ENCODE measurements around the gene CD59.

The CD59 gene, protein sequence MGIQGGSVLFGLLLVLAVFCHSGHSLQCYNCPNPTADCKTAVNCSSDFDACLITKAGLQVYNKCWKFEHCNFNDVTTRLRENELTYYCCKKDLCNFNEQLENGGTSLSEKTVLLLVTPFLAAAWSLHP

DNA sequence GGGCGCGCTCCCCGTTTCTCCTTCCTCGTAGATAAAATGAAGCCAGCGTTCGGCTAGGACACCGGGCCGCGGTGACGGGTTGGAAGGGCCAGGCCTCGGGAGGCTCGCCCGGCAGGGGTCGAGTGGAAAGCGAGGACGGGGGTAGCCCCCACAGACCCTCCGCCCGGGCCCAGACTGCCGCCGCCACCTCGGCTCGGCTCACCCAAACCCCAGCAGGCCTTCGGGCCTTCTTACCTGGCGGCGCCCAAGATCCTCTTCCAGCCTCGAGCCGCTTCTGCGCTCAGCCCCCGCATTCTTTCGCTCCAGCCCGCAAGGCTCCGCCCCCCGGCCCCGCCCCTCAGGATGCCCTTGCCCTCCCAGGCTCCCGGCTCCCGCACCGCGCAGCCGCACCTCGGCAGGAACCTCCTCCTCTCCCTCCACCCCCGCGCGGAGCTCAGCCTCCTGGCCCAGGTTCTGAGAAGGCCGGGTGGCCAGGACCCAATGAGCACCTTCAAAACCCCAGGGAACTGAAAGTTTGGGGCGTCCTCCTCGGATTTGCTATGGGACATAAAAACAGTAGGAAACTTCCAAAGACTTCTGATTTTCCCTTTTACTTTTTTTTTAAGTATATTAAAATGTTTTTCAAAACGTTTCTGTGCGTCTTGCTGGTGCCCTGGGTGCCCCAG lies at the start of gene CD59:
CD59 (minus strand) TSS at position 276 of the 665 bp plus-strand sequence. CDS start 13,978 bp downstream, outside the sequence.
- DNase-seq, result peak; percentile 93

DNA sequence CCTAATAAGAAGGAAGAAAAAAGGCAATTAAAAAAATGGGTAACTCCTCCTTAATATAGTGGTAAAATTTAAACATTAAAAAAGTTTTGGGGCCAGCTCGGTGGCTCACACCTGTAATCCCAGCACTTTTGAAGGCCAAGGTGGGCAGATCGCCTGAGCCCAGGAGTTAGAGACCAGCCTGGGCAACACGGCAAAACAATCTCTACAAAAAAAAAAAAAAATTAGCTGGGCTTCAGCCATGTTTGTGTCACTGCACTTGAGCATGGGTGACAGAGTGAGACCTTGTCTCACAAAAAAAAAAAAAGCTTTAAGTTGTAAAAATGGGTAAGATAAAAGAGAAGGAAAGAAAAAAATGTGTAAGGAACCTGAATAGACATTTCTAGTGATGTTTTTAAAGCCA lies 49.4 kb upstream of the CD59 start:
- no peak for DNase-seq

DNA sequence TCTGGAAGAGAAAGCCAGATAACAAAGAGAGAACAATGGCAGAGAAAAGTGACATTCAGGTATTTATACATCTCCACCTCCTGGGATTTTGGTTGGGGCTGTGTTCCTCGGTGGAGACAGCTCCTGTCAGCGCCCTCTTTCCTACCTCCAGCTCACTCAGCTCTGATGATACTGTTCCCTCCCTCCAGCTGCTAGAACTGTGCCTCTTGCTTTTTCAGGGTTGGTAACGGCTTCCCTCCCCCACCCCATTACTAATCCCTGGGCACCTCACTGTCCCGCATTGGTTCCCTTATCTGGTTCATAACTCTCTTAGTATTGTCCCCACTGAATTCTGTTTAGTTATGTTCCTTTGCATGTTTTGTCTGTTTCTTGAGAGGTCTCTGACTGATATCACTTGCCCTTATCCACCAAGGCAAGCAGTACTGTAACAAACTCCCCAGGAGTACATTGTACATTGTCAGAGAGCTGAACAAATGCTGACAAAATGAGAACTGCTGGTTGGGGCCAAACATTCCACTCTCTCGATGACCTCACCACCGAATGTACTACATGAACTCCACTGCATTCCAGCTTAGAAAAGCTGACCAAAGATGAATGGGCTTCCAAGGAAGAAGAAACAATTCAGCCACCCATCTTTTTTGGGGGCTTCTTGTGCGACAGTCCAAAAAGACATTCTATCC lies 43.8 kb upstream of the CD59 start:
- DNase-seq, result peak; percentile 24

DNA sequence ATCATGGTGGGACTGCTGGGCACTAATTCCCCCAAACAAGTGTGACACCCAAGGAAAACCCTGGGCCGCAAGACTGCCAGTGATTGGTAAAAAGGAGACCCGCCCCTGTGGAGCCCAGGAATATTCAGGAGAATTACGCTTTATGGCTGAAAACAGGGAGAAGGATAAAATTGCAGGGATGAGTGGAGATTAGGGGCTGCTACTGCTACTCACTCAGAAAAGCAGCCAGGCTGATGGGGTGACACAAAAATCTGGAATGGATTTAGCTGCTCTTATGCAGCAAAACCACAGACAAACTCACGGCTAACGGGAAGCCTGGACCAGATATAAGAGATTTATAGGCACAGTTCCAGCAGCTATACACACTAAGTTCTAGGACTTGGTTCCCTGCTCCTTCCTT lies 42.5 kb upstream of the CD59 start:
- peak; percentile 20 for DNase-seq

DNA sequence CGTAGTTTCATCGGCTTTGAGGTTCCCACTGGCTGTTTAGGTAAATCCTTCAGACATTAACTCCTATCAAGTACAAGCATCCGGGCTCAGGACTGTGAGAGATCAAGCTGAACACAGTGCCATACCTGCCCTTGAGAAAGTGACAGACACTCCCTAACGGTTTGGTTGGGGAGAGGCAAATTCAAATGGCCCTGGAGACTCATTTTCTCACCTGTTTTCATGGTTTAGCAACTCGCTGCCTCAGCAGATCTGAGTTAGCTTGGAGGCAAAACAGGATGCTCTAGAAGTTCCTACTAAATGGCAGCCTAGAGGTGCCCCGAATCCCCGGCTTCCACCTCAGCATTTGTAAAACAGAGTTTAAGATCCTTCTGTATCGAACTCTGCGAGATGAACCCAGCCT lies 41.7 kb upstream of the CD59 start:
- DNase-seq, result no peak

DNA sequence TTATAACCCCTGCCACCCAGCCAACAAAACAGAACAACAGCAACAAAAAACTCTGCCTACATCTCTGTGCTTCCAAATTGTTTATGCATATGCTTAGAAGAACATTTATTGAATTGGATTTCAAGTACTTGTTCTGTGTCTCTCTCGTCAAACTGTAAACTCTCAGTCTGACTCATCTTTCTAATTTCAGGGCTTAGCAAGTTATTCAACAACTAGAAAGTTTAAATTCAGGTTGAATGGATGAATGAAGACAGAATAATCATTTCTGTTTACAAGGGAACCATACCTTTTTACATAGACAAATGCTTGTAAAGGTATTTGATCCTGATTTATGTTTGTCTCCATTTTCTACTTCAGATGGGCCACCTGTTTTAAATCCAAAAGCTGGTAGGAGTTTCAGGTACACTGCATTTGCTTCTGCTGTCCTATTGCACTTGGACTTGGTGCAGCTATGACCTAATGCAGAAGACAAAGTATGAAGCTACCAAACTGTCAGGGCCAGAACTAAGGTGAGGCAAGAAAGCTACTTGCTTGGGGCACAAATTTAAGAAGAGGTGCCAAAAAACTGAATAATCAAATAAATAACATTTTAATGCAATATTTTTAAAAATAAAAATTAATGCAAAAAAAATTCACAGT lies 39.7 kb upstream of the CD59 start:
- DNase-seq, result no peak

DNA sequence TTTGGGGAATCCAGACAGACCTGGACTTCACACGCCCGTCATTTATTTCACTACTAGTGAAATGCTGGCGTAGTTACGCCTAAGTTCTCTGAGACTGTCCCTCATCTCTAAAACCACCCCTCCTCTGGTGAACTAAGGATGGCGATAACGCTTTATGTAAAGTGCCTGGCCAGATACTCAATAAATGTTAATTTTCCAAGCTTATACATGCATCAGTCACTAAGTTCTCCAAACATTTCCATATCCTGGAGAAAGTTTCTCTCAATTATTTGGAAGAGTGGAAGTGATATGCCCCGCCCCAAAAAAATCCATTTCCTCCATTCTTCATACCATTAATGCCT lies 39.2 kb upstream of the CD59 start:
- DNase-seq, result no peak

DNA sequence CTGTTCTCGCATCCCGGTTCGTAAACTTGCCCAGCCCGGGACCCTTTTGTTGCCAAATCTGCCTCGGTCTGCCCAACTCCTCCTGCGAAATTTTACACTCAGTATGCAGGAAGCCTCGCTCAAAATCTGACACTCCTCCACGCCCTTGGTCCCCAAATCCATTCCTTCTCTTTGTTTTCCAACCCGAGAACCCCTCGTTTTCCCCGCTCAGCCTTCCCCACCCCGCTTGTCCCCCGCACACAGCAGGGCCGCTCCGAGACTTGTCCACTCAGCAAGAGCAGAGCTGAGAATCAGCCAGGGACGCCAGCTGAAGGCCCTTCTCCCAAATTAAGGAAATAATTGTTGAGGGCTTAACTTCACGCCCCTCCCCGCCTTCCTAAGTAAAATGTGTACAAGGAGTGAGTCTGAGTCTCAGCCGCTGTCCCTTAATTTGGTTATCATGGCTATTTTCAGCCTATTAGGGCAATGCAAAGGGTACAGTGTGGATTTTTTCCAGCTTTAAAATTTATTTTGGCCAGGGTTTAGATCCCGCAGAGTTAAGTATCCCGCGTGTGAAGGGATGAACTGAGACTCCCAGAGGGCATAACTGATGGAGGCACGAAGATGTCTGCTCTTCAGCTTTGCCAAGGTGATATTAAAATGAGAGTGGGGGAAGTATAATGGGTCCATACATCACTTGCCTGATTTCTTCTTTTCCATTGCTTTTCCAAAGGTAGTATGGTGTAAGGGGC lies 38.7 kb upstream of the CD59 start:
- no peak for DNase-seq

DNA sequence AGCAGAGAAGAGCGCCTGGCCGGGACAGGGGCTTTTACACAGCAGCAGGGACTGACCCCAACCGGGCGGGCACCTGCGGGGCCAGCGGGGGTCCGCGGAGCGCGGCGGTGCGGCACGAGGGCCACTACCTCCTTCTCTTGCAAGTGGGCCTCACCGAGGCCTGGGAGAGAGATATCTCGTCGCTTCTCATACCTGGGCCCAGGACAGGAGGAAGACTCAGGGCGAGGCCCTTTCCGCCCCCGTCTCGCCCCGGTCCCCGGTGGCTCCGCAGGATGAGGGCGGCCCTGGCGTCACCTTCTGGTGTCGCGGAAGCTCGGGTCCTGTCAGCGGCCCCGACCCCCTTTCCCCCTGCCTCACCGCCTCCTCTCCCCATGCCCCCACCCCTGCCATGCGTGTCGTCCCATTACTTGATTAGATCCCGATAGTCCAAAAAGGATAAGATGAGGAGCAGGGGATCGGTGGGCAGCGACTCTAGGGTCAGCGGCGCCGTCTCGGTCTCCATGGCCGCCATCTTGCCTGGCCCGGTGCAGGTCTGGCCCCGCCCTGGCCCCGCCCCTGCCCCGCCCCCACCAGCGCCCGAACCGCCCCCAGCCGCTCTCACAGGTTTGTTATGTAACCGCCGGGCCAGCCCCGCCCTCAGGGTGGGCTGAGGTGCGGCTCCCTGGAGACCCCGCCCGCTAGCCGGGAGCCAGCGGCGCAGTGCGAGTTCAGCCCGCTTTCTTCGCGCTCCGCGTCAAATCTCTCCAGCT lies 37.9 kb upstream of the CD59 start, which contains the start of gene FBXO3:
FBXO3 (minus strand) TSS at position 534 of the 749 bp plus-strand sequence; CDS start at position 511, 23 bp downstream.
- peak; percentile 25 for DNase-seq

DNA sequence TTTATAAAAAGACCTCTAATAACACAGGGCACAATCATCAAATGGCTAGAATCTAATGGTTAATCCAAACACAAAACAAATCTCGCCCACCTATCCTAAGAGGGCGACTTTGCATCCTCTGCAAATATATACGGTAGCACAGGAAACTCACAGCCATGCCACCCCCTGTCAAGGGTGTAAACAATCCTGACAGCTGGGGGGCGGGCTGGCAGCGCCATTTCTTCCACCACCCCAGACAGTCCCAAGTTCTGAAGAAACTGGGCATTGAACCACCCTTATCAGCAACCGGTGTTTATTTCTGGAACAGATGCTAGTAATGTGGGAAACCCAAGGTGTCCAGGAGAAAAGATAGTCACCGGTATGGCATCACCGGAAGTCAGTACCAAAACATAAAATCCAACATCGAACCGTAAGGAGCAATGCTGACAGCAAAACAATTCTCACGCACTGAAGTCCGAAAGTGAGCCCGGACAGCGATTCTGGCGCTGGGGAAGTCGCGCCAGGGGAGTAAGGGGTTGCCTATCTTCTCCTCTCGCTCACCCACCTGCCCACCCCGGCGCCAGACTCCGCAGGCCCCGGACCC lies 37.3 kb upstream of the CD59 start:
- DNase-seq, result no peak

DNA sequence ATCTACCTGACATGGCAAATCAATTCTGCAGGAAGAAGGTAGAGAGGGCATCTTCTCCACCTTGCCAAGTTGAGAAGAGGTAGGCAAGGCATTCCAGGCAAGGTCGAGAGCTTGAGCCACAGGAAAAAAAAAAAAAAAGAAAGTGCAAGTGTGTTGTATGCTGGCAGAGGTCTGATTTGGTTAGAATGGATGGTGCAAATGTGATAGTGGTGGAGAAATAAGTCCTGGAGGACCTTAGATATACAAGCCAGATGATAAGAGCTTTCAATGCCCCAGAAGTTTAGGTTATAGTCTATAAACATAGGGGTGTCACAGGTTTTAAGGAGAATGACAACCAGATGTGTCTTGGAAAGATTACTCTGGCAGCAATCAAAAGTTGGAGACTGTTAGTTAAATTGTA lies 36.6 kb upstream of the CD59 start:
- no peak for DNase-seq

DNA sequence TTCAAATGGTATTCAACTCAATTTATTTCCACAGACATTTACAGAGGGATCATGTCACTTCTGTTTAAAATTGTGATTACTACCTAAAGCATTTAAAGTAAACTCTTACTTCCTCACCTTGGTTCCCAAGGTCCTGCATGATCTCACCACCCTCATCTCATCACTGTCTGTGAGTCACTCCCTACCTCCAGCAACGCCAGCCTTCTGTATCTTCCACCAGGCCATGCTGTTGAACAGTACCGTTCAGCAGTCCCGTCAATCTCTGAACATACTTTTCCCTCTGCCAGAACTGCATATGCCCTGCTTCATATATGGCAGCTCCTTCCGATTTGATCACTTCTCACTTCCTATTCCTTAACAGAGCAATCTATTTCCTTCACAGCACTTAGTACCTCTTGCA lies 36.1 kb upstream of the CD59 start:
- DNase-seq, result no peak

DNA sequence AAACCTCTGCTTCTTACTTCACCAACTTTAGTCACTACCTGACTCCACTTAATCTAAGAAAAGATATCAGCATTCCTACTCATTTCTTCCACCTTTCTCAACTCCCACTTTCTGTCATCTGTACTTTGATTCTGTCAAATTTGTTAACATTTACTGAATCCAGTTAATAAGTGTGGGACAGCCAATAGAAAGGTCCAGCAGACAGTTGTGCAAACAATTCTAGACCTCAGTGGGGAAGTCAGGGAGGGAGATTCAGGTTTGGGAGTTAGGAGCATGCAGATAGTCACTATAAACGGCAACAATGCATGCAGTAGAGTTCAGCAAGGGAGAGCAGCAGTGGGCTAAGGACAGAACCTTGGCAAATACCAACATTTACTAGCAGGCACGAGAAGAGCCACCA lies 34.0 kb upstream of the CD59 start:
- DNase-seq, result no peak

DNA sequence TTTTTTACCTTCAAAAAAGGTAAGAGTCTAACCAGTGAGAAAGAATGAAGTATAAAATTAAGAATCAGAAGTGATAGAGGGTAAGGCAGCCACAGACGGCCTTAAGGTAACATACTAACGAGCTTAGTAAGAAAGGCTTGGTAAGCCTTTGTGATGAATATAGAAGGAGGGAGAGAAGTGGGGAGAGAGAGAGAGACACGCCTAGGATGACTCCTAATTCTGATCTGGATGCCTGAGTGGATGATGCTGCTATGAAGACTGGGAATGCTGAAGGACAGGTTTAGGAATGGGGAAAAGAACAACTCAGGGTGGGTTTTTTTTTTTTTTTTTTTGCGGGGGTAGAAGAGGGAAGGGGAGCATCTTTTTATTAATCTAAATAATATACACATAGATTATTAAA lies 33.3 kb upstream of the CD59 start:
- no peak for DNase-seq

DNA sequence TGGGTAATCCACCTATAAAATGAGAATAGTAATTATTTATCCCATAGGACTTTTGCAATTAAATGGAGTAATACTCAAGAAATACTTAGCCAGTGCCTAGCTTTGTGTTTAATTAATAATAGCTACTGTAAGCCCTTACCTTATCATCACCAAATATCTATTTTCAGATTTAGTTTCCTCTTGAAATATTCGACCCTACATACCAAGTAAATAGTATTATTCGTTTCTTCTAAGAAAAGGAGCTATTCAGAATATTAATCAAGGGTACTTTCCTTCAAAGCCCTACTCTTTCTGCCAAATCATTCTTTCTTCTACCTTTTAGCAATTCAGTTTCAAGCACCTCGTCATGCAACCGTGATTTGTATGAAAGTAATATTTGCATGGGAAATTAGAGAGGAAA lies 31.4 kb upstream of the CD59 start:
- DNase-seq, result no peak

DNA sequence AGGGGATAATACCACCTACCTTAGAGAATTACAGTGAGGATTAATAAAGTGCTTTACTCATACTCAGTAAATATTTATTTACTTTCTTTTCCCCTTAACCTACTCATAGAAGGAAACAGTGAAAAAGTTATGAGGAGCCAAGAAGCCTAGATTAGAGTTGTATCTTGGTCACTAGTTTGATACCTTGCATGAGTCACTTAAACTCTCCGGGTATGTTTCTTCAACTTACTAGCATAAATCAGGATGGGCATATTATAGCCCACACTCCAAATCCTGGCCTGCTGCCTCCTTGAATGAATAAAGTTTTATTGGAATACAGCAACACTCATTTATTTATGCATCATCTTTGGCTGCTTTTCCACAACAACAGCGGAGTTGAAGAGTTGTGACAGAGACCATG lies 29.9 kb upstream of the CD59 start:
- DNase-seq, result no peak

DNA sequence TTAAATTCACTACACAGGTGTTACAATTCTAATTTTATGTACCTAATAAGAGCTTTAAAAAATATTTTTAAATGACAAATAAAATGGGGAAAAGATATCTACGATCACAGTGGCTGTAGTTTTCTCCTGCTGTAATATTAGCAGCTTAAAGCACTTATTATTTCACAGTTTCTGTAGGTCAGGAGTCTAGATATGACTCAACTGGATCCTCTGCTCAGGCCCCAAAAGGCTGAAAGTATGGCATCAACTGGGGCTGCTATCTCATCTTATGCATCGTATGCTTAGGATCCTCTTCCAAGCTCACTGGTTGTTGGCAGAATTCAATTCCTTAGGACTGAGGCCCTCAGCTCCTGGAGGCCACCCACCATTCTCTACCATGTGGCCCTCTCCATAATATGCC lies 25.2 kb upstream of the CD59 start:
- no peak for DNase-seq

DNA sequence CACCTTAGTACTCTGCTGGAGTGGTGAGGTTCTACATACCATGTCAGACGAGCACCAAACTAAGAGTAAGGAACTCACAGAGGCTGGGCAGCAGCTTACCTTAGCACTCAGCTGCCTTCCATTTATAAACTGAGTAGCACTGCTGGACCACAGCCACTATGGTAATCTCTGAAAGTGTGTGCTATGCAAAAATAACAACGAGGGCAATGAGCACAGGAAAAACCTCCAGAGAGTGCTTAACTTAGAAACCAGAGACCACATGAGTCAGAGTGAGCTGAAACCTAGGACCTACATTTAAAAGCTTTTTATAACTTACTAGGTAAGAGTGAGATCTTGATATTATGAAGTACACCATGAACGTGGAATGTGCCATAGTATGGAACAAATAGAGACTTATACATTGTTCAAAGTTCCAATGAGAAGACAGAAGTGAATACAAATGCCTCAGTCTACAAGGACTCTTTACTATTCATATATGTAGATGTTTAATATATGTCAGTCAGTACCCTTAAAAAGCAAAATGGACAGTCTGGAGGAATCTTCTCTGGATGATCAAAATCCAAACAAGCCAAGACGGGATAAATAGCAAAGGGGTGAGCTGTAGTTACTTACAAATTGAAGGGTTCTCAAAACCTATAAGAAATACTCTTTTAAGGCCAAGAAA lies 17.2 kb upstream of the CD59 start:
- DNase-seq, result no peak

DNA sequence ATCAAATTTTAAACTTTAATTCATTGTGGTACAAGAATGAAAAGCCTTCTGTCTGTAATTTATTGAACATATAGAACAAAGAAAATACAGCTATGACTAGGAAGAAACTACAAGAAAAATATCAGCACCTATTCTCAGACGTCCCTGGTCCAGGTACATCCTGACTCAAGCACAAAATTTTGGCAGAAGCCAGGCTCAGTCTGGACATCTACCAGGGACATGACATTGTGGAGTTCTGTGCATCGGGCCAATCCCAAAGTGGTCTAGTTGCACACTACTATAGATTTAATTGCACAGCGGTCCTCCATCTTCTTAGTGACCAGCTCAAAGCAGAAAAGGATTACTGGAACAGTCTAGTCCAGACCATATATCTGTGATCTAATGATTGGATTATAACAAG lies 15.7 kb upstream of the CD59 start:
- DNase-seq, result no peak

DNA sequence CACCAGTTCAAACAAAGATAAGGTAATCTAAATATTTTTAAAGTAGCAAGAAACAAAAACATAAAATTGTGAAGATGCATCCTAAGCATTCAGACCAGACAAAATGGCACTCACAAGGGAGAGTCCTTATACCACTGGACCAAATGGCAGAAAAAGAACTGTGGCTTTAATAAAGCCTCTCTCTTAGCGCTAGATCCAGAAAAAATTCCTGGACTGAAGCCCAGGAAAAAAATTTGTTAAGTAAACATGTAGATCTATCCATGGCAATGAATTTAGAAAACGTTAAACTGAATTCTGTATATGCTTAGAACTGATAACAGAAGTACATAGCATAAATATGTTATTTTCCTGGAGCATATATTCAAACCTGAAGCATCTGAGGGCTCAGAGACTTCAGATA lies 11.8 kb upstream of the CD59 start:
- DNase-seq, result no peak

DNA sequence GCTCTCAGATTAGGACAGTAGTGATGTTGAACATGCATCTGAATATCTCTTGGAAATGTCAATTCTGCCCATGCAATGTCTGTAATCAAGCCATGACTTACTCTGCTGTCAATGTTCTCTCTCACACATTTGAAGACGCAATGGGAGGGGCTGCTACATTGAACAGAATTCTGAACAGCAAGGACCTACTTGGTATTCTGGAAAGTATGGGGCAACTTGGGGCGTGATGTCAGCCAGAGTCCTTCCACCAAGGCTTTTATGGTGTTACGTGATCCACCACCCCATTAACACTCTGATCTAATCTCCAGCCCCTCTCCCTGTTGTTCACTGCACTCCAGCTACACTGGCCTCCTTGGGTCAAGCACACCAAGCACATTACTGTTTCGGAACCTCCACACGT lies 7.1 kb upstream of the CD59 start:
- DNase-seq, result no peak
